IPS-18a (cell line): ENCODE results near the gene IPO5.
"Not testable (repeated sequence)": the region's sequence is repeated elsewhere in the genome, so short reads cannot be mapped to it uniquely, and the experiment has no call there.

ENCODE experiments used
- H3K27ac ChIP-seq: one replicate; pipeline ENCODE4 v1.5.1; 2013; ENCODE audit warnings: low read length
- H3K27me3 ChIP-seq: one replicate; pipeline ENCODE4 v1.6.1; 2013; ENCODE audit warnings: mild to moderate bottlenecking, low read length; ENCODE audit not compliant: control insufficient read depth, insufficient read depth
- H3K36me3 ChIP-seq: one replicate; pipeline ENCODE4 v1.6.1; 2013; ENCODE audit warnings: low read depth, low read length; ENCODE audit not compliant: control insufficient read depth
- H3K4me1 ChIP-seq: one replicate; pipeline ENCODE4 v1.6.1; 2013; ENCODE audit warnings: low read depth, low read length; ENCODE audit not compliant: control insufficient read depth
- H3K4me3 ChIP-seq: one replicate; pipeline ENCODE4 v1.5.1; 2013; ENCODE audit warnings: low read length
- H3K9ac ChIP-seq: one replicate; pipeline ENCODE4 v1.6.1; 2013; ENCODE audit warnings: mild to moderate bottlenecking, low read length, moderate library complexity
- H3K9me3 ChIP-seq: one replicate; pipeline ENCODE4 v1.6.1; 2013; ENCODE audit warnings: low read depth, low read length; ENCODE audit not compliant: control insufficient read depth

IPO5 gene

DNA sequence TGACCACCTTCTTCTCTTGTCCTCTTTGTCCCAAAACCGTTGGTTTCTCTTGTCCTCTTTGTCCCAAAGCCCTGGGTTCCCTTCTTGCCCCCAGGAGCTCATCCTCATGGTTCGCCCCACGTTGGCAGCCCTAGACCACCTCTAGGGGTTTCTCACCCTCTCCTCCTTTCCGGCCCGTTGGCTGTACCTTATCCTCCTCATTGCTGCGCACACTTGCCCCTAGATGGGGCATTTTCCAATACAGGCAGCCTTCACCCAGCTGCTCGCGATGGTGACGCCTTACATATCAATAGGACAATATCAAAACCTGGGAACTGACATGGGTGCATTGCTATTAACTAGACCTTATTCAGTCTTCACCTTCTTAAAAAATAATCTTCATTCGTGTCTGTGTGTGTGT is 86.5 kb downstream of the IPO5 start:
- Histone ChIP-seq H3K27me3 (no peaks in the 10 kb centered on the region), H3K4me1 (no peaks in the 10 kb centered on the region), H3K27ac (no peak overlapping the region), H3K9me3 (no peaks in the 10 kb centered on the region), H3K4me3 (no peak overlapping the region), H3K36me3 (no peaks in the 10 kb centered on the region), H3K9ac (no peak overlapping the region)

DNA sequence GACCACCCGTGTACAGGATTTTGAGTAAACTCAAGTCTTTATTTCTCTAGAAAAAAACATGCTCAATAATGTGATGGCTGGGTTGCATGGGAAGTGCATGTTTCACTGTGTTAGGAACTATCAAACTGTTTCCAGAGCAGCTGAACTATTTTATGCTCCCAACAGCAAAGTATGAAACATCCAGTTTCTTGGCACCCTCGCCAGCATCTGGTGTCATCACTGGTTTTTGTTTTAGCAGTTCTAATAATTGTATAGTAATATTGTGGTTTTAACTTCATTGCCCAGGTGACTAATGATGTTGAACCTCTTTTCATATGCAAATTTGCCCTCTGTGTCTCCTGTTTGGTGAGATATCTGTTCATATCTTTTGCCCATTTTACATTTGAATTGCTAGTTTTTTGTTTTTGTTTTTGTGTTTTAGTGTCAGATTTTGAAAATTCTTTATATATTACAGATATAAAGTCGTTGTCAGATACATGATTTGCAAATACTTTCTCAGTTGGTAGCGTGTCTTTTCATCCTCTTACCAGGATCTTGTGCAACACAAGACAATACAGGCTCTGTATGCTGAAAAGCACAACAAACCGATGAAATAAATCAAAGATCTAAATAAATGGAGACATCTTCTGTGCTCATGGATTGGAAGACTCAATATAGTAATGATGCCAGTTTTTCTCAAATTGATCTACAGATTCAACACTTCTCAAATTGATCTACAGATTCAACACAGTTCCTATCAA is 87.8 kb downstream of the IPO5 start:
- Histone ChIP-seq H3K4me1 (no peaks in the 10 kb centered on the region), H3K36me3 (no peaks in the 10 kb centered on the region), H3K4me3 (no peak overlapping the region), H3K27me3 (no peaks in the 10 kb centered on the region), H3K9me3 (no peaks in the 10 kb centered on the region), H3K27ac (no peak overlapping the region), H3K9ac (no peak overlapping the region)

DNA sequence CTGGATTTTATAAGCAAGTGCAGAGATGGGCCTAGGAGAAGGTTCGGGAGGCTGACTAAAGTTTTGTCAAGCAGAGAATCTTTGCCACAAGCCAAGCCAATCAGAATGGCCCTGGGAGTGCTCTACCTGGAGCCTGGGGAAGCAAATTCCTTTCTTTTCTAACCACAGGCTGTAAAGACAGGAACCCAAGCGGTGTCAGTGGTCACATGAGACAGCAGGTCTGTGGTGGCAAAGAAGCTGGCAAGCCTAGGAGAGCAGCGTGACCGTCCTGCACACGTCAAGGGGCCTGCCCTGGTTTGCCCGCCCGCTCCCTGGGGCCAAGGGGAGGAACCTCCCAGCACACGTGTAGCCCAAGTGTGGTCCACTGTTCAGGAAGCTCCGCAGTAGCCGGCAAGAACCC is 90.8 kb downstream of the IPO5 start:
- Histone ChIP-seq H3K9me3 (no peaks in the 10 kb centered on the region), H3K9ac (no peak overlapping the region), H3K27me3 (no peaks in the 10 kb centered on the region), H3K36me3 (no peaks in the 10 kb centered on the region), H3K4me1 (no peaks in the 10 kb centered on the region), H3K27ac (no peak overlapping the region), H3K4me3 (no peak overlapping the region)

DNA sequence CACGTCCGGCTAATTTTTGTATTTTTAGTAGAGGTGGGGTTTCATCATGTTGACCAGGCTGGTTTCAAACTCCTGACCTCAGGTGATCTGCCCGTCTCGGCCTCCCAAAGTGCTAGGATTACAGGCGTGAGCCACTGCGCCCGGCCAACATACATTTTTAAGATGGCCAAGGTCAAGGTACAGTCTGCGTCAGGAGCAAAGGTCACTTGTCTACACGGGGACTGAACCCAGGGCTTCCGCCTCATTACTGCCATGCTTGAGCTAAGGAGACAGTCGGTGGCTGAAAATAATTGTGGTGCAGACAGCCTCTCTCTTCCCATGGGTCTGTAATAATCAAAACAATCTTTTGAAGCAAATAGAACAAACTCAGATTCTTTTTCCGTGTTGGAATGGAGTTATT is 94.3 kb downstream of the IPO5 start:
- H3K27me3 ChIP-seq, H3K36me3 ChIP-seq, H3K4me3 ChIP-seq, H3K9ac ChIP-seq, H3K4me1 ChIP-seq, H3K9me3 ChIP-seq, H3K27ac ChIP-seq: not testable (repeated sequence)

DNA sequence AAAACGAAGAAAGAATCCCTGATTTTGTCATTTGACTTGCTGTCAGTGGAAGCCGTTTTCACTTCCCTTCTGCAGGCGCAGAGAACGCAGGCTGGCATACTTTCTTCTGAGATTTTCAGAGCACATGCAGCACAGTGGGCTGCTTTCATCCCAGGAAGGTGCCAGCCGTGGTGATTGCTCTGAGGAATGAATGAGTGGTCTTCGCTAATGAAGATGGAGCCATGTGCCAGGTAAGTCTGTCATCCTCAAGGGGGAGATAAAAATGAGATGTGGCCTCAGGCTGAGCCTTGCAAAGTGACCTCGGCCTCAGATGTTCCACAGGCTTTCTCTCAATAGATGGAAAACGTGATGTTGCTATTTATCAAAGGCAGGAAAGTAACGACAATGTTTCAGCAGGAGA is 94.8 kb downstream of the IPO5 start:
- H3K27me3 ChIP-seq = no peaks in the 10 kb centered on the region
- no peaks in the 10 kb centered on the region for H3K36me3 ChIP-seq
- H3K27ac ChIP-seq = no peak overlapping the region
- H3K9me3 ChIP-seq = no peaks in the 10 kb centered on the region
- no peaks in the 10 kb centered on the region for H3K4me1 ChIP-seq
- no peak overlapping the region for H3K9ac ChIP-seq
- no peak overlapping the region for H3K4me3 ChIP-seq

DNA sequence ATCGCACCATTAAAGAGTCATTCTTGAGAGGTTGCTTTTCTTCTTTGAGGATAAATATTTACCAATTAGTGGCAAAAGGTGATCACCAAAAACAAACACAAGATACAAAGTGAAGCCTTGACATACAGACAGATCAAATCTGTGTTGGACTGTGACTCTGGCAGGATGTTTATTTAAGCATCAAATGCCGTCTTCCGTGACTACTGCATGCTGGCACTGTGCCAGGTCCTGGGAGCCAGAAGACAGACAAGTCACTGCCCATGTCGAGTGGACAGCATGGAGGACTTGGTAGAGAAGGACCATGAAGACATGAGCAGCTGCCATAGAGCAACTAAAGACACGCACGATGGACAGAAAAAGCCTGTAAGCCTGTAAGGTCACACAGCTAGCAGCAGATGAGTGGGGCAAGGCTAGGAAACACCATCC is 96.6 kb downstream of the IPO5 start:
- H3K9ac ChIP-seq = no peak overlapping the region
- no peaks in the 10 kb centered on the region for H3K36me3 ChIP-seq
- no peak overlapping the region for H3K27ac ChIP-seq
- no peaks in the 10 kb centered on the region for H3K27me3 ChIP-seq
- no peaks in the 10 kb centered on the region for H3K9me3 ChIP-seq
- H3K4me3 ChIP-seq = no peak overlapping the region
- no peaks in the 10 kb centered on the region for H3K4me1 ChIP-seq

DNA sequence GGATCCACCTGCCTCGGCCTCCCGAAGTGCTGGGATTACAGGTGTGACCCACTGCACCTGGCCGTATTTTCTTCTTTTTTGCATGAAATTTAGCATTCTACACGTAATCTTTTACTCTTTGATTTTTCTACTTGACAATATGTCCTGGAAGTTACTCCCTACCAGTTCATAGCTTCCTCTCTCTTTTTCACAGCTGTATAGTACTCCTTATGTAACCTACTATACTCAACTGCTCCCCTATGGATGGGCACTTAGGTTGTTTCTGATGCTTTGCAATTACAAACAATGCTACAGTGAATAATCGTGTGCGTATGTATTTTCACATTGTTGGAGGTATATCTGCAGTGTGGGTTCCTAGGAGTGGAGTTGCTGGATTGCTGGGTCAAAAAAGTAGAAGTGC is 98.9 kb downstream of the IPO5 start:
- Histone ChIP-seq H3K4me3 (no peak overlapping the region), H3K9ac (no peak overlapping the region), H3K36me3 (no peaks in the 10 kb centered on the region), H3K27me3 (no peaks in the 10 kb centered on the region), H3K4me1 (no peaks in the 10 kb centered on the region), H3K27ac (no peak overlapping the region), H3K9me3 (no peaks in the 10 kb centered on the region)

- Histone ChIP-seq H3K27ac (no peak overlapping the region), H3K9me3 (no peaks in the 10 kb centered on the region), H3K4me1 (no peaks in the 10 kb centered on the region), H3K27me3 (no peaks in the 10 kb centered on the region), H3K4me3 (no peak overlapping the region), H3K36me3 (no peaks in the 10 kb centered on the region), H3K9ac (no peak overlapping the region)
Observed at GRCh38 chr13:98054301-98054700, 100.8 kb downstream of the IPO5 start.

- peaks cover 3% of the 10 kb centered on the region for H3K4me1 ChIP-seq
- H3K36me3 ChIP-seq = no peaks in the 10 kb centered on the region
- H3K9me3 ChIP-seq = no peaks in the 10 kb centered on the region
- H3K9ac ChIP-seq = no peak overlapping the region
- no peaks in the 10 kb centered on the region for H3K27me3 ChIP-seq
- no peak overlapping the region for H3K4me3 ChIP-seq
- H3K27ac ChIP-seq = no peak overlapping the region
Observed at GRCh38 chr13:98055623-98056022, 102.1 kb downstream of the IPO5 start.

GRCh38 chr13:98056839-98057410 is 103.5 kb downstream of the IPO5 start:
- H3K4me3 ChIP-seq = no peak overlapping the region
- no peak overlapping the region for H3K27ac ChIP-seq
- no peaks in the 10 kb centered on the region for H3K27me3 ChIP-seq
- peaks cover 9% of the 10 kb centered on the region for H3K4me1 ChIP-seq
- no peaks in the 10 kb centered on the region for H3K36me3 ChIP-seq
- H3K9me3 ChIP-seq = no peaks in the 10 kb centered on the region
- H3K9ac ChIP-seq = no peak overlapping the region

GRCh38 chr13:98059276-98059675 is 105.8 kb downstream of the IPO5 start:
- Histone ChIP-seq H3K9ac (no peak overlapping the region), H3K4me3 (no peak overlapping the region)

DNA sequence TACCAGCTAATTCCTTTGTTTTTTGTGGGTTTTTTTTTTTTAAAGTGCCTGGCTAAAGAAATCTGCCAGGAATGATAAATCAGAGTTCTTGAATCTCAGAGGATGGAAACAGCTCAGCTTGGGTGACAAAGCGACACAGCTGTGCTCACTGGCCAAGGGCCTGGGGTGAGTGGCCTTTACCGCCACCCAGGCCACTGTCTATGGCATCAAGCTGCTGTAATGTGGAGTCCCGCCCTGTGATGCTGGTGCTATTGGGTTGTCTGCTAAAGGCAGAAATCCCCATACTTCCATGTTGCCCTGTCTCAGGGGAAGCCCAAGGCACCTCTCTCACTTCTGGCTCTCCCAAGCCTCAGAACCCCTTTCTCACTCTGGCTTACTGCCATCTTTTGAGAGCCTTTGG is 106.8 kb downstream of the IPO5 start:
- H3K27ac ChIP-seq = no peak overlapping the region
- H3K4me3 ChIP-seq = no peak overlapping the region
- H3K9ac ChIP-seq = no peak overlapping the region
- H3K36me3 ChIP-seq = no peaks in the 10 kb centered on the region
- no peaks in the 10 kb centered on the region for H3K9me3 ChIP-seq
- H3K4me1 ChIP-seq = peaks cover 14% of the 10 kb centered on the region
- no peaks in the 10 kb centered on the region for H3K27me3 ChIP-seq

More at GRCh38 chr13:98059276-98059675, 105.8 kb downstream of the IPO5 start:
- H3K27me3 ChIP-seq = no peaks in the 10 kb centered on the region
- H3K36me3 ChIP-seq = no peaks in the 10 kb centered on the region
- peaks cover 14% of the 10 kb centered on the region for H3K4me1 ChIP-seq
- no peak overlapping the region for H3K27ac ChIP-seq
- H3K9me3 ChIP-seq = no peaks in the 10 kb centered on the region
